HL-60/S4 treated with phorbol 12-myristate 13-acetate at 8.2 ng/mL for 4 days and 3 days (cell line): ENCODE data around the gene PYHIN1.
"Not testable (repeated sequence)": the region's sequence is repeated elsewhere in the genome, so short reads cannot be mapped to it uniquely, and the experiment has no call there.

ENCODE experiments used
- in situ Hi-C: fragments of 300-500 bp; cut with MboI; formaldehyde crosslinking; loops from 2 replicates; pipeline ENCODE4 v1.15.0; 2022; ENCODE audit warnings: low sequenced_read_pairs

PYHIN1 gene

DNA sequence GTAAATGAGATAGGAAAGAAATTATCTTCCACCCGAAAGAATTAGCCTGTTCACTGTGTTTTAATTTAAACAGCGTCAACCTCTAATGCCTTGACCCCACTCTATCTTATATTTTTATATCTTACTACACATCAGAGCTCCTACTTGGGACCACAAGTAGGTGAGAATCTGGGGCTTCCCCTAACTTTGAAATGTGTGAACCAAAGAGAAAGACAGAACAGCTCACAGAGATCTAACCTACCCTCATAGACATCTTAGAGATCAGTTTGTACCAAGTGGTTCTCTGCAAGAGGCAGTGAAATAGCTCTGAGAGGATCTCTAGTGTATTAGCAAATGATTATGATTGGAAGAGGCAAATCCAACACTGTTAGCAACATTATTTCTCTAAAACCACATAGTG is 47.4 kb downstream of the PYHIN1 start:
- in situ Hi-C loops = loop anchor here (25.0 kb wide), 2 partner anchors 191 to 466 kb away; partner anchors contain the start of gene OR6N2

DNA sequence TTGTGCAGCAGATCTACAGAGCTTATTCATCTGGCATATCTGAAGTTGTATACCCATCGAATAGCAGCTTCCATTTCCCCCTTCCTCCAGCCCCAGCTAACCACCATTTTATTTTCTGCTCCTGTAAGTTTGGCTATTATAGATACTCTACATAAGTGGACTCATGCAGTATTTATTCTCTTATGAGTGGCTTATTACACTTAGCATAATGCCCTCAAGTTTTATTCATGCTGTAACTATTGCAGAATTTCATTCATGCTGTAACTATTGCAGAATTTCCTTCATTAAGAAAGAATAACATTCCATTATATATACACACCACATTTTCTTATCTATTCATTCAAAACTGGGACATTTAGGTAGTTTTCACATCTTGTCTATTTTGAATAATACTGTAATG is 47.9 kb downstream of the PYHIN1 start:
- in situ Hi-C loops = loop anchor here (25.0 kb wide), 2 partner anchors 192 to 467 kb away; partner anchors contain the start of gene OR6N2

DNA sequence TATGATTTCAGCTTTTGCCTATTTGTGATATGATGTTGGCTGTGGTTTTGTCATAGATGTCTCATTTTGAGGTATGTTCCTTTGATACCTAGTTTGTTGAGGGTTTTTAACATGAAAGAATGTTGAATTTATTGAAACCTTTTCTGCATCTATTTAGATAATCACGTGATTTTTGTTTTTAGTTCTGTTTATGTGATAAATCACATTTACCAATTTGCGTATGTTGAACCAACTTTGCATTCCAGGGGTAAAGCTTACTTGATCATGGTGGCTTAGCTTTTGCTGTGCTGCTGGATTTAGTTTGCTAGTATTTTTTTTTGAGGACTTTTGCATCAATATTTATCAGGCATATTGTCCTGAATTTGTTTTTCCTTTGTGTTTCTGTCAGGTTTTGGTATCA is 51.9 kb downstream of the PYHIN1 start:
- in situ Hi-C loops = loop anchor here (25.0 kb wide), 2 partner anchors 196 to 471 kb away; partner anchors contain the start of gene OR6N2

DNA sequence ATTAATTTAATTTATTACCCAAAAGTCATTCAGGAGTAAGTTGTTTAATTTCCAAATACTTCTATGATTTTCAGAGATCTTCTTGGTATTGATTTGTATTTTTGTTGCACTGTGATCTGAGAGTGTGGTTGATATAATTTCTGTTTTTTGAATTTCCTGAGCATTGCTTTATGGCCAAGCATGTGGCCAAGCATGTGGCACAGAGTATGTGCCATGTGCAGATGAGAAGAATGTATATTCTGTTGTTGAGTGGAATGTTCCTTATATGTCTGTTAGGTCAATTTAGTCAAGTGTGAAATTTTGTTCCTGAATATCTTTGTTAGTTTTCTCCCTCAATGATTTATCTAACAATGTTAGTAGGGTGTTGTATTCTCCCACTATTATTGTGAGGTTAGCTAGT is 53.0 kb downstream of the PYHIN1 start:
- in situ Hi-C loops = loop anchor here (25.0 kb wide), 2 partner anchors 197 to 472 kb away; partner anchors contain the start of gene OR6N2

DNA sequence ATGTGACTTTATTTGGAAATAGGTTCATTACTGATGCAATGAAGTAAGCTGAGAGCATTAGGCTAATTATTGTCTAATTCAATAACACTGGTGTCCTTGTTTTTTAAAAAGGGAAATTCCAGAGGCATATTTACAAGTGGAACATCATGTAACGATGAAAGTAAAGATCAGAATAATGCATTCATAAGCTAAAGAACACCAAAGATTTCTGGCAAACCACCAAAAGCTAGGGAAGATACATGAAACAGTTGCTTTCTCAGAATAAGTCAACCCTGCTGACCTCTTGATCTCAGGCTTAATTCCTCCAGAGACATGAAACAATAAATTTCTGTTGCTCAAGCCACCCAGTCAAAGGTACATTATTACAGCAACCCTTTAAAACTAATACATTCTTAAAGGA is 58.1 kb downstream of the PYHIN1 start:
- in situ Hi-C loops = loop anchor here (25.0 kb wide), 2 partner anchors 202 to 477 kb away; partner anchors contain the start of gene OR6N2

DNA sequence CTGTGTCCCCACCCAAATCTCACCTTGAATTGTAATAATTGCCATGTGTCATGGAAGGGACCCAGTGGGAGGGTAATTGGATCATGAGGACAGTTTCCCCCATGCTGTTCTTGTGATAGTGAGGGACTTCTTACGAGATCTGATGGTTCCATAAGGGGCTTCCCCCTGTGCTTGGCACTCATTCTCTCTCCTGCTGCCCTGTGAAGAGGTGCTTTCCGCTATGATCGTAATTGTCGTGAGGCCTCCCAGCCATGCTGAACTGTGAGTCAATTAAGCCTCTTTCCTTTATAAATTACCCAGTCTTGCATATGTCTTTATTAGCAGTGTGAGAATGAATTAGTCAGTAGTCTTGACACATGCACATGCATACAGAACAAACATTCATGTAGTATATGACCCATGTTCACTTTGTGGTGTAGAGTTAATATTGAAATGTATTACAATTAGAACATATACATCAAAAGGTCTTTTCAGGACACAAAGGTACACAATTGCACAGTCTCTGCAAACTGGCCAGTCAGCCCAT is 61.5 kb downstream of the PYHIN1 start:
- in situ Hi-C loops = loop anchor here (25.0 kb wide), 2 partner anchors 206 to 481 kb away; partner anchors contain the start of gene OR6N2

DNA sequence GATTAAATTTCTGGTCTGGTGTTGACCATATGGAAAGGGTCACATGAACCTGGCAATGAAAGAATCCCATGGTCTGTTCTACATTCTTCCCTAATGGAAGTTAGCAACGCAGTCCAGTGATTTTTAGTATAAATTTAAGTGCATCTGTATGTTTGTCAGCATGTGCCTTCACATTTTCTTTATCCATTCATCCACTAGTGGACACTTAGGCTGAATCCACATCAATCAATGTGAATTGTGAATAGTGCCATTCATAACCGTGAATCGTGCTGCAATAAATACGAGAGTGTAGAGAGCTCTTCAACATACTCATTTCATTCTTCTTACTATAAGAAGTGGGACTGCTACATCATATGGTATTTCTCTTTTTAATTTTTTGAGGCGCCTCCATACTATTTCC is 65.6 kb downstream of the PYHIN1 start:
- in situ Hi-C loops = loop anchor here (25.0 kb wide), 2 partner anchors 210 to 485 kb away; partner anchors contain the start of gene OR6N2

DNA sequence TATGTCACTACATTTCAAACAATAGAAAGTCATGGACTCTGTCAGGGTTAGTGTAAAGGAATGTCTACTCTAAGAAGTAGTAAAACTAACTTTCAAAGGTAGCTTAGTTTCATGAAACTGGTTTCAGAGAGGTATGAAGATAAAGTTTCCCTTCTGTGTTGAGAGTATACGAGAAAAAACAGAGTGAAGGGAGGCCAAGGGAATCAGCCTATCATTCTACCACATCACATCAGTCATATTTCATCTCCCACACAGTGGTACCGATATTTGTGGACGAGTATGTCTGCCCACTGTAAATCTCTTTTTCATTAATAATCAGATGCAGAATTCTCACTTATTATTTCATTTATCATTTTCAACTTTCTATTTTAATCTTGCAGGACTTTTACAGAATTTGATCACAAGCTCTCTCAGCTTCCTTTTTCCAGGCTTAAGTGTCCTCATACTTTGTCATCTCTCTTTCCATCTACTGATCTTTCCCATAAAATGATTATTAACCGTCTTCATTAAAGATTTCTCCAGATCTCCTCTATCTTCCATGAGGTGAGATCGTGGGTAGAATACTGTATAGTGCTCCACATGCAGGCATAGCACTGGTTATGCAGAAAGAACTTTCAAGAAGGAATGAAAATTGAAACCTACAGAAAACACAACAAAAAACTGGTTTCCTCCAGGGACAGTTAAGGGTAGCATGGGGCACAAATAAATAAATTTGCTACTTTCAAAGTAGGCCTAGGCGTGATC is 66.9 kb downstream of the PYHIN1 start:
- in situ Hi-C loops = loop anchor here (25.0 kb wide), 2 partner anchors 211 to 486 kb away; partner anchors contain the start of gene OR6N2

DNA sequence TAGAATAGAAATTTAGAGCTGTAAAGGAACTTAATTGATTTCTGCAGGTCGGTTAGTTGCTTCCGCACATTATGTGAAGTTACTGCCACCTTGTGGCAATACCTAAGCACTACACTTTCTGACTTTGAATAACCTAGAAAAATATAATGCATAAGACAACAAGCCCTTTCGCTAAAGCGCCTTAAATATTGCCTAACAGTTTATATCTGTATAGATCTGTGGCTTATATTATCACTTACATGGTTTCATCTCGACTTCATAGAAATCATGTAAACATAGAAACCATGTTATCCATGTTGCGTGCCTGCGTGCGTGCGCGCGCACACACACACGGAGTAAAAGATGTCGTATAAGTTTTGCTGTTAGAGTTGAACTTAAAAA is 67.4 kb downstream of the PYHIN1 start:
- in situ Hi-C loops = loop anchor here (25.0 kb wide), 2 partner anchors 211 to 486 kb away; partner anchors contain the start of gene OR6N2

DNA sequence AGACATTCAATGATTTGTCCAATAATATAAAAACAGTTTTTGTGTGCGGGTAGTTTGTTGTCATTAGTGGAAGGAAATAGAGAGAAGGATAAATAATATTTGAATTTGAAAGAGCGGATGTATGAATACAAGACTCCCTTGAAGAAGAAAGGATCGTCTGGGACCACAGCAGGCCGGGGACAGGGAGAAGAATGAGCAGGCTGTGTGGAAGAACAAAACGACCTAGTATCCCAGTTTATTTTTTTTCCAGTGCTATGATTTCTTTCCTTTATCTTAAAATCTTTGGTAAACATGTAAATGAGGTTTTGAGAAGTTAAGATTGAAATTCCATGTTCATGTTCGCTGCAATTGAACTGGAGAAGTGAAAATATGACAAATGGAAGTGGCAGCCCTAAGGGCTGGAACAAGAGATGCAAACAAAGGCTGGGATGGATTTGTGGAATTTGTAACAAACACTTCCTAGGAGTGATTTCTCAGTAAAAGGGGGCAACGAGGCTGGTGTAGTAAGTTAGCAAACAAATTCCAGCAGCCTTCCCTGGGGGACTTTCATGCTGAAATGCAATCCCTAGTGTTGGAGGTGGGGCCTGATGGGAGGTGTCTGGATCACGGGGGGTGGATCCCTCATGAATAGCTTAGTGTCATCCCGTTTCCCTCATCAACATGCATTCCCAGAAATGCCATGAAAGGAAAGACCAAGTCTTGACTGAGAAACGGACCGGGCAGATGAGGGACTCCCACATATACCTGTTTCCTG is 68.1 kb downstream of the PYHIN1 start:
- in situ Hi-C loops = loop anchor here (25.0 kb wide), 2 partner anchors 212 to 487 kb away; partner anchors contain the start of gene OR6N2

DNA sequence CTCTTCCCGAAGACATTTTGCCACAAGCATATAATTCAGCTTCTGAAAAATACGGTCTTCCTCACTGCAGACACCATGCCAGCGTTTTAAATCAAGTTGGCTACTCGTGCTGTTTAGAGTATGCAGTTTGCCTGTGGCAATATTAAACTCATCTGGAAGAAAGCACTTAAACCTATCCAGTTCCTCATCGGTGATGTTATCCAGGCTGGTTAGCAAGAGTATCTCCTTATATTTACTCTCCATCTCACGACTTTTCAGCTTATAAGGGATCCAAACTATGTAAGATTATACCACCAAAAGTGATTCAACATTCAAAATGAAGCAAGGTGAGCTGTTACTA is 68.7 kb downstream of the PYHIN1 start:
- in situ Hi-C loops = no loop called here

DNA sequence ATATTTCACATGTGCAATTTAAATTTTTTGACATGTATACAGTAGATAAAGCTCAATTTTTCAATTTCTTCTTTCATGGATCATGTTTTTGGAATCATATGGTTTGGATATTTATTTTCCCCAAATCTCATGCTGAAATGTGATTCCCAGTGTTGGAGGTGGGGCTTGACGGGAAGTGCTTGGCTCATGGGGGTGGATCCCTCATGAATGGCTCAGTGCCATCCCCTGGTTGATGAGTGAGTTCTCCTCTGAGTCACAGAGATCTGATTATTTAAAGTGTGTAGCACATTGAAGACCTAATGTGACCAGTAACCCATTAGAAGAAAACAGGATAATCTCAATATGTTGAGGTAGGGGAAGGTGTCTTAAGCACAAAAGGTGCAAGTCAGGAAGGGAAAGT is 69.3 kb downstream of the PYHIN1 start:
- in situ Hi-C loops = no loop called here

DNA sequence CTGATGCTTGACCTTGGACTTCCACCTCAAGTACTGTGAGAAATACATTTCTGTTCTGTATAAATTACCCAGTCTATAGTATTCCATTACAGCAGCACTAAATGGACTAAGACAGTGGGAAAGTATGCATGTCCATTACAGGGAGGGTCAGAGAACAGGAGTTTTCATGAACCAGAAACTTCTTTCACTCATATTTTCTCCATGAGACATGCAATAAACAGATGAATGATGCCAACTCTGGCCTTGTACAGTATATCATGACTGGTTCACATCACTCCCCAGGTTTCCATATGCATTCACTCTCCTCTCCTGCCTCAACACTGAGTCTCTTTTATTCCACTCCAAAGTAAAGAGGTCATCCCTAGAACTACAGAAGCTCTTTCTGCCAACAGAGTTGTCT is 73.8 kb downstream of the PYHIN1 start:
- in situ Hi-C loops = no loop called here

DNA sequence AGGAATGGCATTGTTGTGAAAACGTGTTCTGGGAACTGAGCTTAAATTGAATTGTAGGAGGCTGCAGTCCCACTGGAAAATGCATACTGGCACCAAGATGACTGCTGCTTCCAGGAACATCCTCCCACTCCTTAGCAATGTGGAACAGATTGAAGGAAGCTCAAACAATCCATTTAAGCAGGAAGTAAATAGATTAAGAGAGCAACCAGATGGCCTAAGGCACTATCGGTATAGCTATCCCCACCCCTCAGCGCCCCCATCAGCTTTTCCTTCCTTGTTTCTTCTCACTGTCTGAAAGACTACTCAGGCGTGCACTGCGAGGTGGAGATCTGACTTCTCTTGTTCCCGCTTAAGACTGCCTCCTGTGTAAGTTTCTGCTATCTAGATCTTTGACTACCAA is 74.3 kb downstream of the PYHIN1 start:
- in situ Hi-C loops = no loop called here

DNA sequence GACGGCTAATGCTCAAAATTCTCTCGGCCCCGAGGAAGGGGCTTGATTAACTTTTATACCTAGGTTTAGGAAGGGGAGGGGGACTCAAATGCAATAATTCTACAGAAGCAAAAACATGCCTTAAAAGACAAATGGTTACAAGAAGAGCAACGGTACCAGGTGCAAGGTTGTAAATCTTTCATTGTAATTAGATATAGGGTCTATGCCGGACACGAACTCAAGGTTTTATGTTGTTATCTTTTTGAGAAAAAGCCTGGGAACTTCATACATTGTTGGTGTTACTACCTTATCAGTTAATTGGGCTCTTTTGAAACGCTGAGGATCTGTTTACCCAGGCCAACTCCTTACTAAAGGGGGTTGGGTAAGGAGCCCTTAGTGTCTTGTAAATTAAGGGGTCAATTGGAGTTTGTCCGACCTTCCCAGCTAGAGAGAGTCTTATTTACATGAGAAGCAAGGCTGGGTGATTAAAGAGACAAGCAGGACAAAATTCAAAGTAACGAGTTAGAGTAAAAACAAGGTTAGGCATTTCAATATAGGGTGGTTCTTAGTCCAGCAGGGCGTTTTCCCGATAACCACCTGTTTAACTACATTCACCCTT is 75.0 kb downstream of the PYHIN1 start:
- in situ Hi-C loops = not testable (repeated sequence)

DNA sequence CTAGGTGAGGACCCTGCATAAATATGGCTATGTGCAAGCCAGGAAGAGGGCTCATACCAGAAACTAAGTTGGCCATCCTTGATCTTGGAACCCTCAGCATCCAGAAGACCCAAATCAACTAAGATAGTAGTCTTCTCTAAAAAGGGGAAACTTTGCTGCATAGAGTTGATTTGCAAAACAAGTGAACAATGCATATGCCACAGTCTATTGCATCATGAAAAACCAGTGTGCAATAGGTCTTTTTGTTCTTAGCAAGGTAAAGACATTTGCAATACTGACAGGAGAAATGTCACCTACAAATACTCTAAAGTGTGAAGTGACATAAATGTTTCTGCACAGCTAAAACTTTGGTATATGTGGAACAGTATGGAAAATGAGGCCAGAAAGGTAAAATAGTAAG is 76.4 kb downstream of the PYHIN1 start:
- in situ Hi-C loops = no loop called here

DNA sequence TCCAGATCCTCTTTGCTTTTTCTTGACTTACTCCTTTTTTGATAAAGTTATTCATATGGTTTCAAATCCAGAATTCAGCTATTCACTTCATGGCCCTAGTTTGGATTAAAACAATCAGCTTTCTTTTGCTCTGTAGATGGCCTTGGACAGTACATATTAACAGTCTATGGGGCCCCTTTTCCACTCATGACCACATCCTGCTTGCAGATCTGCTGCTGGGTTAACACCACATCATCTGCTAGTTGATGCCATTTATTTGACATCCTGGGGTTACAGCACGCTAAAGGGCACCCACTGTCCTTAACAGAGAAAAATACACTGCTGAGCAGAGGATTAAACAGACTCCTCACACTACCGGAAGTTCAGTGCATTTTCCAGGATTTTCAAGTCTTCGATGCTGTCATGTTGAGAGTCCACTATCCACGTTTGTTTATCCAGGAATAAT is 77.4 kb downstream of the PYHIN1 start:
- in situ Hi-C loops = no loop called here

DNA sequence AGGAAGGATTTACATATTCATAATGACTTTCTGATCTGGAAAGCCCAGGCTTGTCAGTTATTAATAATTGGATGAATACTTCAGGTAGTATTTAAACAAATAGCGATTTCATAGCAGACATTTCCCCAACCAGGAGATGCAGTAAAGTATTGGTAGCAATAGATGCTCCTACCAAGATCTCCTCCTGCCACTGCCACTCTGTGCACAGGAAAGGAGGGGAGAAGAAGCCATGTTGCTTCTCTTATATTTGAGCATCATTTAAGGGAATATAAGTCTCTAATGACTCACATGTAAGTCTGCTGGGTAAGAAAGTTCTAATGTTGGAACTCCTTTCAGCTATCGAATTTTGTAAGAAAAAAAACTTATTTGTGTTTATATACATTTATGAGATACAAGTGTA is 77.9 kb downstream of the PYHIN1 start:
- in situ Hi-C loops = no loop called here

DNA sequence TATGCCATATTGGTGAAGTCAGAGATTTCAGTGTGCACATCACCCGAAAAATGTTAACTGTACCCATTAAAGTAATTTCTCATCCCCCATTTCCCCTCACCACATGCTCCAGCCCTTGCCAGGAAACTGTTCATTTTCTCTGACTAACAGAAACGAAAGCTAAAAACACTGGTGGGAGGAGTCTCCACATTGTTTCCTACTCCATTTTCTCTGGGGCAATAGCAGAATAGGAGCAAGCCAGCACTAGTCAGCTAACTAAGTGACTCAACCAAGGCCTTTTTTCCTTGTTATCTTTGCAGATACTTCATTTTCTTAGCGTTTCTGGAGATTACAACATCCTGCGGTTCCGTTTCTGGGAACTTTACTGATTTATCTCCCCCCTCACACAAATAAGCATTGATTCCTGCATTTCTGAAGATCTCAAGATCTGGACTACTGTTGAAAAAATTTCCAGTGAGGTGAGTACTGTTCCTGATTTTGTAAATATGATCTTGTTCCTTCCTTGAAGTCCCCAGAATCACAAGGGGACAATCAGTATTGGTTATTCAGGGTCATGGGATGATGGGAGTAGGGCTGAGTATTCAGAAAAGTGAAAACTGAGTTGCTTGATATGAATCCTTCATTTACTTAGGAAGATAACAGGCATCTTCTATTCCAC is 78.5 kb downstream of the PYHIN1 start, which contains the start of gene IFI16:
TSS of gene IFI16 (plus strand) at position 204 of the 658 bp plus-strand sequence. CDS start 4,774 bp downstream, outside the sequence.
- in situ Hi-C loops = no loop called here

DNA sequence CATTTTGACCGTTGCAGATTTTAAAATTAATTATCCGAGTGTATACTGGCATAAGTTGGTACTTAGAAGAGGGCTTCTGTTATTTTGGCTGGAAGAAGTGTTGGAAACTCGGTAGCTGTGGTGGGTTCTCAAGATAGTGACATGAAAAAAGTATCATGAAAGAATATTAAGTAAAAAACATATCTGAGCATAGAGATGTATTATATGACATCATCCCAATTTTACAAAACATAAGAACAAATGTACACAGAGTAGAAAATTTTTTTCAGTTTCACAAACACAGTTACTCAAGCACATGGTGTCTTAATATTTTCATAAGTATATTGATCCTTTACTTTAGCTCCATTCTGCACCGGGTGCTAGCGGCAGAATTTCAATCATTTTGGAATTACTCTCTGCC is 79.0 kb downstream of the PYHIN1 start:
- in situ Hi-C loops = no loop called here
